Bone marrow (tissue), 2 donors: ENCODE data around the gene SMYD2.
A peak's percentile ranks its signal among the peaks of the same experiment; 100 is the strongest.
"Not testable (repeated sequence)": the region's sequence is repeated elsewhere in the genome, so short reads cannot be mapped to it uniquely, and the experiment has no call there.

Experiments used
- DNase-seq, 2 donors: peaks; one replicate each; lab custom pipeline; 2025; lab: John Stamatoyannopoulos, UW

SMYD2 gene

GRCh38 chr1:214271995-214272731, 8.8 kb upstream of the SMYD2 start:
- no peak for DNase-seq

DNA sequence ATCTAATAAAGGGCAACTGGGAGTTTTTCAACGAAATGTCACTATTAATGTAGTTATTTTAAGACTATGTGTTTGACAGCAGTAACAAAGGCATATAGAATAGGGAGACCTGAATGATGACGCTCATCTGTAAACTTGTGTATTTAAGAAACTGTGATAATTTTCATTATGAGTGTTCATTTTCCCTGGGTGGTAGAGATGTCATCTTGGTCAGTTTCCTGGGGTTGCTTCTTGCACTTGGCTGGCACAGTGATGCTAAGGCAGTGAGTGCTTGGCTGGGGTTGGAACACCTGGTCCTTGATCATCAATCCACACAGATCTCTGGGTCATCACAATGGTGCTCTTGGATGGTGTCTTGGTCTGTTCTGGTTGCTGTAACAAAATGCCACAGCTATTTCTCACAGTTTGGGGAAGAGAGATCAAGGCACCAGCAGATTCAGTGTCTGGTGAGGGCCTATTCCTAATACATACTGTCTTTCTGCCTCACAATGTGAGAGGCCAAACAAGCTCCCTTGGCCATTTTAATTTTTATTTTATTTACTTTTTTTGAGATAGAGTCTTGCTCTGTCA, 7.9 kb upstream of the SMYD2 start:
- DNase-seq, result no peak

- not testable (repeated sequence) for DNase-seq
These were observed 5.3 kb upstream of the SMYD2 start for GRCh38 chr1:214275700-214276099.

- no peak for DNase-seq
These were observed 4.2 kb upstream of the SMYD2 start for GRCh38 chr1:214276786-214277185.

DNA sequence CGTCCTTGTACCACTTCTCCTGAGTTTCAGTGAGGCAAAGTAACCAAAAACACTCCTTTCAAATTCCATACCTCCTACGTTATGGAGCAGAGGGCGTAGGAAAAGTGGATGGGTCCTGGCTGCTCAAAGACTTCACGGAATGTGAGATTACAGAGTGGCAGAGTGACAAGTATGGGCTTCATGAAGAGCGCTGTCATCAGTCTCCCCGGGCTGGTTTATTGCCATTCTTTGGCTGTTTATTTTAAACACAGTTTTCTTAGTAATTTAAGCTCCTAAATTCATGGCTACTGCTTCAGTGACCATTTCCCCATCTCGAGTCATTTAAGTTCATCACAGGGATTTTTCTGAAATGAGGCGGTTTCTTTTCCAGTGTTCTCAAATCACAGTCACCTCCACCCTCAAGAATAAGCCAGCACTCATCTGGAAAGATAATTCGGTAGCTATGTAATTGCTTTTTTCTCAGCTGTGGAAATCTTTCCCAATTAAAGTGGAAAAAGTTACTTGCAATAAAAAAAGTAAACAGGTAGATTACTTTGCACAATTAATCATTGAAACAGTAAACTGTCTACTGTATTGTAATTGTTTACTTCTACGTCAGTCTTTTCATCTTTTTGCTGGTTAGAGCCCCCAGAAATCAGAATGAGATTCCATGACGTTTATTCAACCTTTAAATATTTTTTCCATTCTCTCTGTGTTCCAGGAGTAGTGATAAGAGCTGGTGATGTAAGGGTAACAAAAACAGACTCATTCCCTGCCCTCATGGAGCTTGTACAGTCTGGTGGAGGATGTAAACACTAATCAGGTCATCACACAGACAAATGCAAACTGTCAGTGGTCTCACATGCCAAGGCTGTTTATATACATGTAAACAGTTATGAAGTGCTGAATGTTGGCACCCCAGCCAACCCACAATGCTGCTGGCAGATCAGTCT, 3.0 kb upstream of the SMYD2 start:
- DNase-seq, result no peak

GRCh38 chr1:214280386-214281020, 456 bp upstream of the SMYD2 start:
- peak in 1 of 2 donors; percentile 30 for DNase-seq

- DNase-seq, result no peak
These were observed 1.0 kb downstream of the SMYD2 start for GRCh38 chr1:214281720-214282629.

DNA sequence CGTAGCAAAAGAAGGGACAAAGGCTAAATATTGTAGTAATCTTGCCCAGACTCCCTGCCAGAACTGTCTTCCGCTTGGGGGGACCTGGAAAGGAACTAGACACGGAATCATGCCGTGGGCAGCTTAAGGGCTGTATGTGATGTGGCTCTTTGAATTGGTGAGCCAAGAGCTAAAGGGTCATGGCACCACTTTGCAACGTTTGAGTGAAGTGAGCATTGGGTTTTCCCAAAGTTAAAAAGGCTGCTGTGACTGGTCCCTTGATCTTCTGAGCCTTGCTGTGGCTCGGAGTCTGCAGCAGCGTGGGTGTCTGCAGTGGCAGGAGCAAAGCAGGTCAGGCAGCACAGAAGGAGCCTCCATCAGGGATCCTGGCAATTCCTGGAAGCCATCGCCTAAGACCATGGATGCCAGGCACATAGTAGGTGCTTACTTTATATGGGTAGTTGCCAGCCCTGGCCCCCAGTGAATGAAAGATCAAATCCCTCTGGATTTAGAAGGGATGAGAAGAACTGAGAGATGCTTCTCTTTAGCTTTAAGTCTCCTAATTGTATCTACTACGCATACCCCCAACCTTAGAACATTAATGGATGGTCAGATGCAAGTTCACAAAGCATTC, 1.8 kb downstream of the SMYD2 start:
- DNase-seq, result no peak

GRCh38 chr1:214285610-214286440, 4.9 kb downstream of the SMYD2 start:
- DNase-seq, result no peak

DNA sequence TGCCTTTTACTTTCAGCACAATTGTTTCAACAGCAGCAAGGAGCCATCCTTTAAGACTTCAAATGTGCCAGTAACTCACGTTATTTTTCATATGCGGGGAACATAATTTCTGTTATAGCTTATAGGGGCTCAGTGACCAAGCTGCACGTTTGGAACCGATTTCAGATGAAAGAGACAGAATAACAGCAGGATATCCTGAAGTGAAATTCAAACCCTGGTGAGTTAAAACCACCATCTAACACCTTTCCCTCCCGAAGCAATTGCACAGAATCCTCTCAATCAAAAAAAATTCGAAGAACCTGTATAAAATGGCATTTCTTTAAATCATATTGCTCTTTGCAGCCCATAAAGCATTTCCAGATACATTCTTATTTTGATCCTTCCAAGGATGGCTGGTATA, 6.9 kb downstream of the SMYD2 start:
- no peak for DNase-seq

DNA sequence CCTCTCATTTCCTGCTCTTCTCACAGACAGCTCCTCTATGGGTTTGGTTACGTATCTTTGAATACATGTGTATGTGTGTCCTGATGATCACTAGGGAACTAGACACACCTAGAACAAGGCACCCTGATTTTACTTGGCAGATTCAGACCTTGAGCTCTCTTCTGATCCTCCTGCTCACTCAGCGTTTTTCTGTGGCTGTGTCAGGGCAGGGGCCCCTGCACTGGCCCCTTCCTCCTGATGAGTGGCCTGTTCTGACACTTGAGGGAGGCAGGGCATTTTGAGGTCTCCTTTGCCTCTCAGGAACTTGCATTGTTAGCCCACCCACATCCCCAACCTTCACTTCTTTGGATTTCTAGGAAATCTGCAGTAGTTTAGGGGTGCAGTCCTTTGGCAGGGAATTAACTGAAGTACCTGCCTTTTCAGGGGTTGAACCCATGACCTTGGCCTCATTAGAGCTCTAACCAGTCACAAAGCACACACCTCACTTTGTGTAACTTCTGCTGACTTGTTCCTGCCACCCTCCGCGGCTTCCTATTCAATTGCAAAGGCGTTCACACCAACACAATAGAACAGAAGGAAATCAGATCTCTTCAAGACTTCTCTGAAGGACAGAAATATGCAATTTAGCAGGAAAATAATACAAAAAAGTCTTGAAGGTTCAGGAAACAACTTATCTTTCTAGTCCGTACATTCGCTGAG, 8.8 kb downstream of the SMYD2 start:
- DNase-seq, result no peak

GRCh38 chr1:214290424-214291037, 9.6 kb downstream of the SMYD2 start:
- no peak for DNase-seq

DNA sequence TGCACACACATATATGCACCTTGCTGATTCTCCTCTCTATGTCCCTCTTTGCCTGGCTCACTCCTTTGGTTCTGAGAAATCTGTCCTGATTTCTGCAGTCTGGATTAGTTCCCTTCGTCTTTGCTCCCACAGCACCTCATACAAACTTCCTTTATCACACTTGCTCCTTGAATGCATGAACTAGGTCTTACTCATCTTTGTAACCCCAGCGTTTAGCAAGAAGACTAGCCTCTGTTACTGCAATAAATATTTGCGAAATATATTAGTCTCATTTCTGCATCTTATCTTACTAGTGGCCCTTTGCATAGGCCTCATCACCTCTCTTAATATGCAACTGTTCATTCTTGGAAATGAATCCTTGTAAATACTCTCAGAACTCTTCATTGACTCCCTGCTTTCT, 11.4 kb downstream of the SMYD2 start:
- DNase-seq, result no peak

DNA sequence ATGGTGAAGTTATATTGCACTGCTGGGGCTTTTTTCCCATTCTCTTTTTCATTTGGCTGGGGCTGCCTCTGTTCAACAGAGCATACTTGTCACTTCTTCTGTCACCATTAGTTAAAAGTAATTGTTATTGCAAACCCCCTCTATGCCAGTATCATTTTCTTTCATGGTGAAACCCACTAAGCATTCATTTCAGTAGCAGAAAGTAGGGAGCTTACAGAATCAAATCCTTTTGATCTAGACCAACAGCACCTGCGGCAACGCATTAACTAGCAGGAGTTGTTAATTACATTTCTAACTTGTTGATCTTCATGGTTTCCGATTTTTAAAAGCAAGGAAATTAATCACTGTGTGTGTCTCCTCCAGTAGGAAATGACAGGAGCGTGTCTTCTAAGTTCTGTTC, 15.0 kb downstream of the SMYD2 start:
- no peak for DNase-seq

DNA sequence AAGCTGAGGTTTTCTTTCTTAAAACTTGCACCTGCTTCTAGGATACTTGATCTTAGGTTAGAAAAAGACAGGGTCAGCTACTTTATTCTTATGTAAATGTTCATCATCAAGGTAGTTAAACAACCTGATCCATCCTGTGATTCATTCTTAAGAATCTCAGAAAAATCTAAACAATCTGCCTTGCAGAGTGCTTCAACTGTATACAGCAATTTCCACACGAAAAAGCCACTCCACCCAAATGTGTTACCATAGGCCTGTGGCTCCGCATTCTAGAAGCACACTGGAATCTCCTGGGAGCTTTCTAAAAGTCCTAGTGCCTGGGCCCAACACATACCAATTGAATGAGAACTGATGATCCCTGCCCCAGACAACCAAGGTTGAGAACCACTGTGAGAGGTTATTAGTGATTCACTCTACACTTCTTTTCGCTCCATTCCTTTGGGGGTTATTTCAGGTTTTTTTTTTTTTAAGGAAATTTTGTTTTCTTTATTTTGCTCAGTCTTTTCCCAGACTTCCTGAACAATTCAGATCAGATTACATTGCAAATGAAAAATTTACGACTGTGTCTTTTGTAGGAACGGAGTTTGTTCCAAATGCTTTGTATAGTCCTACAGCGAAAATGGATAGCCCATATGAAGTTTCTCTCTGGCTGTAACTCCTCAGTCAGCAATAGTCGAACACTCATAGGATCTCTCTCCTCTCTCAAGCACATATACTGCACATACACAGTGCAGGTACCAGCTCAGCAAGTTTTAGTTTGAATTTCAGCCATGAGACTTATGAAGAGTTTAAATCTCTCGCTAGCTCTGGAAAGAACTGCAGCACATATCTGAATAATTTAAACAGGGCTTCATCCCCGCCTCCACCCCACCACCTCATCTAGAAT, 16.1 kb downstream of the SMYD2 start:
- DNase-seq, result no peak

- no peak for DNase-seq
These were observed 19.3 kb downstream of the SMYD2 start for GRCh38 chr1:214300149-214300780.

DNA sequence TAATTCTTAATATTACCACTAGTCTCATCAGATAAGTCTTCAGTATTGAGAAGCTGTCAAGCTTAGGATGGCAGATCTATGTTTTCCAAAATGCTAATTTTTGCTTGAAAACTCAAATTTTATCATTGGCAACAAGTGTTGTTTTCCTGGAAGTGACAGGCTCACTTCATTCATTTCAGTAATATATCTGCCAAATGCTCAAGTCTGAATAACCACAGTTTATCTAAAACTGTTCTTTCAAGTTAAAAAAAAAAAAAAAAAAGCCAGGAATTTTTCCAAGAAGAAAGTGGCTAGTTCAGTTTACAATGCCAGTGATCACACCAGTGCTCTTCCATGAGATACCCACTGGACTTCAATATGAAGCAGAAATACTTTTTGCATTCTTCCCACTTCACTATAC, 20.6 kb downstream of the SMYD2 start:
- no peak for DNase-seq
